Fibroblast of lung (primary cell): ENCODE measurements around the gene F10. TPM values are rescaled to one million over a fixed set of nuclear protein-coding genes. Genes with fewer than 3 reads are reported as not detected.
A peak's percentile ranks its signal among the peaks of the same experiment; 100 is the strongest.

ENCODE experiments used
- DNase-seq, 2 donors: peaks; one replicate each; pipeline versions ENCODE4 v3.0.0 to v3.0.0-alpha.2; 2010; ENCODE audit warnings: low read depth in 2 of 2
- H2AFZ ChIP-seq: 2 replicates; pipeline ENCODE4 v1.5.1; 2012; ENCODE audit warnings: low read length, control low read depth, inconsistent platforms
- H3K27ac ChIP-seq: 2 replicates; pipeline ENCODE4 v1.5.1; 2011; ENCODE audit warnings: low read length, control low read depth; ENCODE audit not compliant: insufficient read depth
- H3K27me3 ChIP-seq: 2 replicates; pipeline ENCODE4 v1.5.1; 2011; ENCODE audit warnings: mild to moderate bottlenecking, low read length; ENCODE audit not compliant: control insufficient read depth, insufficient read depth
- H3K36me3 ChIP-seq: 2 replicates; pipeline ENCODE4 v1.5.1; 2011; ENCODE audit warnings: low read length; ENCODE audit not compliant: control insufficient read depth, insufficient read depth
- H3K4me1 ChIP-seq: 2 replicates; pipeline ENCODE4 v1.5.1; 2011; ENCODE audit warnings: low read length; ENCODE audit not compliant: control insufficient read depth, insufficient read depth; ENCODE audit errors: extremely low read depth
- H3K4me2 ChIP-seq: 2 replicates; pipeline ENCODE4 v1.5.1; 2011; ENCODE audit warnings: low read length, control low read depth; ENCODE audit not compliant: insufficient read depth; ENCODE audit errors: extremely low read depth
- H3K4me3 ChIP-seq, 4 experiments: fragments of 200-600 bp in 1 of 4; sonication (generic) in 1 of 4; replicated peaks in 1 of 4; 2 replicates each; pipeline ENCODE4 v1.5.1; 2011 to 2016; ENCODE audit warnings: low read length in 4 of 4, low read depth in 3 of 4, mild to moderate bottlenecking in 3 of 4, control low read depth in 2 of 4, inconsistent platforms in 1 of 4, mixed read lengths in 1 of 4; ENCODE audit not compliant: insufficient read depth in 1 of 4; ENCODE audit errors: control extremely low read depth in 1 of 4
- H3K79me2 ChIP-seq: 2 replicates; pipeline ENCODE4 v1.5.1; 2012; ENCODE audit warnings: mild to moderate bottlenecking, low read length, inconsistent platforms; ENCODE audit not compliant: control insufficient read depth, insufficient read depth
- H3K9ac ChIP-seq: 2 replicates; pipeline ENCODE4 v1.5.1; 2011; ENCODE audit warnings: mild to moderate bottlenecking, low read length, control low read depth; ENCODE audit not compliant: insufficient read depth
- H3K9me3 ChIP-seq: 2 replicates; pipeline ENCODE4 v1.5.1; 2012; ENCODE audit warnings: low read depth, low read length; ENCODE audit not compliant: control insufficient read depth, insufficient read depth
- H4K20me1 ChIP-seq: 2 replicates; pipeline ENCODE4 v1.5.1; 2011; ENCODE audit warnings: low read length; ENCODE audit not compliant: control insufficient read depth, insufficient read depth; ENCODE audit errors: extremely low read depth
- CTCF ChIP-seq, 2 donors: IDR thresholded peaks in 1 of 2; conservative IDR thresholded peaks in 1 of 2; 1 replicate in 1 of 2; 2 replicates in 1 of 2; pipeline ENCODE4 v1.5.1; 2011 to 2012; ENCODE audit warnings: low read length in 2 of 2, control low read depth in 1 of 2, inconsistent platforms in 1 of 2, low read depth in 1 of 2, mild to moderate bottlenecking in 1 of 2
- EZH2 ChIP-seq: IDR thresholded peaks from 2 replicates; pipeline ENCODE4 v1.5.1; 2012; ENCODE audit warnings: low read length, control low read depth, mild to moderate bottlenecking; ENCODE audit errors: missing control alignments
- polyA plus RNA-seq, 2 donors: library from polyadenylated mRNA; depleted of rRNA in 1 of 2; stranded (reverse) in 1 of 2; unstranded in 1 of 2; fragments of >200 nt; gene quantifications; 2 replicates each; pipeline ENCODE4 v1.2.1, GENCODE V29; 2011 to 2012; ENCODE audit warnings: missing spikeins in 1 of 2
- total RNA-seq: library from RNA; depleted of rRNA; stranded (reverse); fragments of >200 nt; gene quantifications from 2 replicates; pipeline ENCODE4 v1.2.1, GENCODE V29; 2014

F10 gene
- total and polyA plus RNA-seq, 2 donors (not counting 1 experiment from before 2014, with no cell fraction given): 39.9 to 41.5 TPM

- TF ChIP-seq CTCF (conservative IDR thresholded peaks at IDR 0.05 in 1 of 2, IDR thresholded peaks at IDR 0.05 in 1 of 2; ENCODE audit: low read depth in 1 of 2, low read length in 2 of 2): no peak
- no peak for TF ChIP-seq EZH2
- H3K27me3 ChIP-seq: peaks cover 19% of the 10 kb centered on the region
- H3K9ac ChIP-seq: no peak overlapping the region
- H3K4me3 ChIP-seq: no peak overlapping the region
- peaks cover 2% of the 10 kb centered on the region for H3K4me1 ChIP-seq
- H4K20me1 ChIP-seq: no peaks in the 10 kb centered on the region
- no peak overlapping the region for H2AFZ ChIP-seq
- no peaks in the 10 kb centered on the region for H3K79me2 ChIP-seq
- no peak overlapping the region for H3K27ac ChIP-seq
- H3K36me3 ChIP-seq: no peaks in the 10 kb centered on the region
- H3K4me2 ChIP-seq: no peak overlapping the region
- DNase-seq: no peak
- H3K9me3 ChIP-seq: no peaks in the 10 kb centered on the region
These were observed 13.2 kb upstream of the F10 start for GRCh38 chr13:113109151-113110047.

GRCh38 chr13:113110048-113110851, 12.3 kb upstream of the F10 start:
- no peak overlapping the region for H3K4me2 ChIP-seq
- no peak overlapping the region for H2AFZ ChIP-seq
- peaks cover 19% of the 10 kb centered on the region for H3K27me3 ChIP-seq
- no peaks in the 10 kb centered on the region for H3K79me2 ChIP-seq
- DNase-seq: peak in 1 of 2 donors; percentile 17
- no peak overlapping the region for H3K9ac ChIP-seq
- no peak for TF ChIP-seq CTCF (conservative IDR thresholded peaks at IDR 0.05 in 1 of 2, IDR thresholded peaks at IDR 0.05 in 1 of 2; ENCODE audit: low read depth in 1 of 2, low read length in 2 of 2)
- peak; percentile 76 for TF ChIP-seq EZH2
- peak overlapping the region in 1 of 4 experiments; percentile 17 for H3K4me3 ChIP-seq
- H4K20me1 ChIP-seq: no peaks in the 10 kb centered on the region
- peaks cover 2% of the 10 kb centered on the region for H3K4me1 ChIP-seq
- no peak overlapping the region for H3K27ac ChIP-seq
- no peaks in the 10 kb centered on the region for H3K9me3 ChIP-seq
- H3K36me3 ChIP-seq: no peaks in the 10 kb centered on the region

- DNase-seq: no peak
- H3K4me2 ChIP-seq: no peak overlapping the region
These were observed 11.7 kb upstream of the F10 start for GRCh38 chr13:113110852-113111315.

More at GRCh38 chr13:113110852-113111315, 11.7 kb upstream of the F10 start:
- Histone ChIP-seq H3K9me3 (no peaks in the 10 kb centered on the region), H2AFZ (no peak overlapping the region), H3K4me1 (no peaks in the 10 kb centered on the region), H3K27me3 (peaks cover 19% of the 10 kb centered on the region), H3K9ac (no peak overlapping the region), H3K79me2 (no peaks in the 10 kb centered on the region), H3K27ac (no peak overlapping the region), H4K20me1 (no peaks in the 10 kb centered on the region), H3K36me3 (no peaks in the 10 kb centered on the region), H3K4me3 (peak overlapping the region in 1 of 4 experiments; percentile 17)
- no peak for TF ChIP-seq CTCF (conservative IDR thresholded peaks at IDR 0.05 in 1 of 2, IDR thresholded peaks at IDR 0.05 in 1 of 2; ENCODE audit: low read depth in 1 of 2, low read length in 2 of 2)
- no peak for TF ChIP-seq EZH2
